IMR-90 (cell line): ENCODE results near the gene IL1A. TPM values are rescaled to one million over a fixed set of nuclear protein-coding genes. Genes with fewer than 3 reads are reported as not detected.

Experiments
- ATAC-seq: fragments of 200-7000 bp; cut with Tn5 transposase; 2 replicates; pipeline ENCODE4 v1.9.1; 2020; ENCODE audit warnings: low read depth, mild to moderate bottlenecking, moderate library complexity
- BruUV-seq: library from RNA; stranded (reverse); fragments of 400-500 nt; replicated peaks from 2 replicates; lab custom pipeline; 2021; lab: Mats Ljungman, UMichigan
- CTCF ChIA-PET: fragments of 300-600 bp; formaldehyde crosslinking; extraction: SDS; loops from one replicate; lab custom pipeline; 2021; ENCODE audit warnings: antibody characterized with exemption; lab: Yijun Ruan, JAX
- POLR2A ChIA-PET: fragments of 300-600 bp; sonication (Branson Sonifier 250); formaldehyde crosslinking; loops from one replicate; lab custom pipeline; 2022; ENCODE audit warnings: antibody characterized with exemption; ENCODE audit not compliant: unreplicated experiment; lab: Charles Lee
- DNase-seq: peaks from one replicate; pipeline ENCODE4 v3.0.0; 2013
- H2AFZ ChIP-seq: replicated peaks from 2 replicates; pipeline ENCODE3; 2013; ENCODE audit warnings: low read length, mild to moderate bottlenecking; ENCODE audit not compliant: poor library complexity
- H2AK5ac ChIP-seq: 2 replicates; pipeline ENCODE4 v1.6.1; 2013; ENCODE audit warnings: low read depth, low read length, inconsistent platforms
- H2AK9ac ChIP-seq: replicated peaks from 2 replicates; pipeline ENCODE3; 2013; ENCODE audit warnings: mild to moderate bottlenecking, low read depth, low read length, moderate library complexity; ENCODE audit not compliant: poor library complexity
- H2BK120ac ChIP-seq: 2 replicates; pipeline ENCODE4 v1.6.1; 2013; ENCODE audit warnings: low read depth, low read length, inconsistent platforms
- H2BK15ac ChIP-seq: 3 replicates; pipeline ENCODE4 v1.6.1; 2013; ENCODE audit warnings: low read depth, low read length, inconsistent platforms
- H2BK20ac ChIP-seq: 2 replicates; pipeline ENCODE4 v1.6.1; 2013; ENCODE audit warnings: low read depth, mild to moderate bottlenecking, inconsistent platforms, low read length, moderate library complexity
- H2BK5ac ChIP-seq: 2 replicates; pipeline ENCODE4 v1.6.1; 2013; ENCODE audit warnings: mild to moderate bottlenecking, low read depth, low read length, inconsistent platforms; ENCODE audit not compliant: poor library complexity, severe bottlenecking
- H3K14ac ChIP-seq: replicated peaks from 2 replicates; pipeline ENCODE4 v1.6.1; 2013; ENCODE audit warnings: low read depth, low read length, inconsistent platforms
- H3K18ac ChIP-seq: 2 replicates; pipeline ENCODE4 v1.6.1; 2013; ENCODE audit warnings: low read depth, low read length, control low read depth
- H3K23ac ChIP-seq: 2 replicates; pipeline ENCODE4 v1.6.1; 2013; ENCODE audit warnings: low read depth, low read length, inconsistent platforms
- H3K27ac ChIP-seq: 2 replicates; pipeline ENCODE4 v1.5.1; 2013; ENCODE audit warnings: mild to moderate bottlenecking, control low read depth, low read length; ENCODE audit not compliant: insufficient read depth
- H3K27me3 ChIP-seq: 2 replicates; pipeline ENCODE4 v1.6.1; 2013; ENCODE audit warnings: low read length; ENCODE audit not compliant: control insufficient read depth, insufficient read depth
- H3K36me3 ChIP-seq: 2 replicates; pipeline ENCODE4 v1.6.1; 2013; ENCODE audit warnings: low read length, mixed read lengths; ENCODE audit not compliant: control insufficient read depth, insufficient read depth
- H3K4ac ChIP-seq: 2 replicates; pipeline ENCODE4 v1.6.1; 2013; ENCODE audit warnings: low read depth, low read length, inconsistent platforms
- H3K4me1 ChIP-seq: 2 replicates; pipeline ENCODE4 v1.6.1; 2013; ENCODE audit warnings: low read length, mixed read lengths; ENCODE audit not compliant: control insufficient read depth, insufficient read depth
- H3K4me2 ChIP-seq: 2 replicates; pipeline ENCODE4 v1.6.1; 2013; ENCODE audit warnings: low read depth, mild to moderate bottlenecking, control low read depth, low read length, moderate library complexity
- H3K4me3 ChIP-seq: 2 replicates; pipeline ENCODE4 v1.5.1; 2013; ENCODE audit warnings: low read depth, mild to moderate bottlenecking, control low read depth, low read length, moderate library complexity; ENCODE audit not compliant: insufficient read depth
- H3K56ac ChIP-seq: 2 replicates; pipeline ENCODE4 v1.6.1; 2013; ENCODE audit warnings: low read length, inconsistent platforms; ENCODE audit not compliant: insufficient read depth; ENCODE audit errors: extremely low read depth
- H3K79me1 ChIP-seq, 2 experiments: 2 replicates each; pipeline ENCODE4 v1.6.1; 2013; ENCODE audit warnings: low read length in 2 of 2, inconsistent platforms in 1 of 2, low read depth in 1 of 2
- H3K9ac ChIP-seq: 2 replicates; pipeline ENCODE4 v1.6.1; 2013; ENCODE audit warnings: low read depth, low read length, control low read depth
- H3K9me1 ChIP-seq: 2 replicates; pipeline ENCODE4 v1.6.1; 2013; ENCODE audit warnings: low read length, inconsistent platforms; ENCODE audit not compliant: insufficient read depth
- H3K9me3 ChIP-seq: 2 replicates; pipeline ENCODE4 v1.6.1; 2013; ENCODE audit warnings: low read length; ENCODE audit not compliant: control insufficient read depth, insufficient read depth
- H4K20me1 ChIP-seq: 2 replicates; pipeline ENCODE4 v1.6.1; 2013; ENCODE audit warnings: low read length, inconsistent platforms; ENCODE audit not compliant: insufficient read depth
- H4K5ac ChIP-seq: 2 replicates; pipeline ENCODE4 v1.6.1; 2013; ENCODE audit warnings: mild to moderate bottlenecking, low read depth, low read length, control low read depth
- H4K8ac ChIP-seq, 2 experiments: 2 replicates each; pipeline ENCODE4 v1.6.1; 2013; ENCODE audit warnings: low read depth in 2 of 2, low read length in 2 of 2, control low read depth in 1 of 2, inconsistent platforms in 1 of 2
- H4K91ac ChIP-seq: 2 replicates; pipeline ENCODE4 v1.6.1; 2013; ENCODE audit warnings: low read depth, low read length, inconsistent platforms; ENCODE audit not compliant: insufficient read depth
- CEBPB ChIP-seq: IDR thresholded peaks from 2 replicates; pipeline ENCODE4 v1.6.1; 2012; ENCODE audit warnings: low read depth, low read length, improper control_type of control experiment
- RFX5 ChIP-seq: IDR thresholded peaks from 2 replicates; pipeline ENCODE4 v1.8.0; 2012; ENCODE audit warnings: low read depth, mild to moderate bottlenecking, low read length, moderate library complexity
- USF2 ChIP-seq: fragments of 150-350 bp; IDR thresholded peaks from 2 replicates; pipeline ENCODE4 v1.6.1; 2017; ENCODE audit warnings: mild to moderate bottlenecking, antibody characterized with exemption, low read length, low read depth
- WGBS, 2 experiments: methylation state at CpG; one replicate each; pipeline versions ENCODE4 v1.1.5 to v1.1.7; 2013; ENCODE audit warnings: missing lambda C conversion rate in 2 of 2; ENCODE audit not compliant: insufficient read length in 1 of 2; ENCODE audit errors: extremely low coverage in 2 of 2; 5-methylcytosine and 5-hydroxymethylcytosine counted together
- dilution Hi-C: fragments of 300-500 bp; cut with HindIII; formaldehyde crosslinking; loops from one replicate; pipeline ENCODE4 v1.14.3; 2018; ENCODE audit warnings: low sequenced_read_pairs; ENCODE audit not compliant: unreplicated experiment
- in situ Hi-C: fragments of 300-500 bp; cut with MboI; formaldehyde crosslinking; loops from 3 replicates; pipeline ENCODE4 v1.14.3; 2019; ENCODE audit warnings: low sequenced_read_pairs, inconsistent platforms, mixed read lengths
- intact Hi-C: fragments of 100-400 bp; cut with micrococcal nuclease; formaldehyde crosslinking; loops from 2 replicates; pipeline ENCODE4 v1.10.0; 2022
- polyA plus RNA-seq, 3 experiments: library from polyadenylated mRNA; depleted of rRNA; stranded (reverse); fragments of >200 nt; gene quantifications; 2 replicates each; pipeline ENCODE4 v1.2.3, GENCODE V29; 2012; ENCODE audit warnings: low replicate concordance in 1 of 3
- total RNA-seq: library from RNA; depleted of rRNA; stranded (reverse); fragments of >200 nt; gene quantifications from 2 replicates; pipeline ENCODE4 v1.2.3, GENCODE V29; 2012

IL1A gene
- total and polyA plus RNA-seq, 2 of the 4 experiments (the other 2 are of a cell fraction): 0.48 to 1.1 TPM

- intact Hi-C loops (no loop called here), dilution Hi-C loops (no loop called here), in situ Hi-C loops (no loop called here)
- 88% methylated on average over 1 of the region's 5 CpGs; no CpG with 5 or more reads in 1 of the 2 experiments for WGBS, 2 experiments
- Histone ChIP-seq H2AFZ (no peak overlapping the region), H2AK9ac (no peak overlapping the region), H3K27ac (no peak overlapping the region), H3K36me3 (no peaks in the 10 kb centered on the region), H2BK5ac (no peak overlapping the region), H3K4ac (no peak overlapping the region), H3K27me3 (no peaks in the 10 kb centered on the region), H3K56ac (no peak overlapping the region), H4K5ac (no peak overlapping the region), H2AK5ac (no peak overlapping the region), H3K4me3 (no peak overlapping the region), H3K79me1 (0 out of 4 replicates have a peak, but pooled peaks cover 0 to 3% of the 10 kb centered on the region in 2 experiments), H3K4me1 (peaks cover 5% of the 10 kb centered on the region; the same call in 1 of the 2 replicates), H3K9me1 (peaks cover 4% of the 10 kb centered on the region), H3K9ac (no peak overlapping the region), H2BK20ac (no peak overlapping the region), H3K18ac (no peak overlapping the region), H3K4me2 (no peak overlapping the region), H3K23ac (no peak overlapping the region), H3K9me3 (peaks cover 6% of the 10 kb centered on the region), H4K91ac (no peak overlapping the region), H4K8ac (no peak overlapping the region), H2BK120ac (no peak overlapping the region), H2BK15ac (no peak overlapping the region), H4K20me1 (no peaks in the 10 kb centered on the region), H3K14ac (no peak overlapping the region)
- no peak for TF ChIP-seq USF2
- TF ChIP-seq RFX5: no peak
- TF ChIP-seq CEBPB: no peak
- DNase-seq: no peak
- ChIA-PET CTCF (interaction anchor here (0.6 kb wide), 1 partner anchor 34 kb away, joined by 3 read pairs; no protein-coding TSS in a partner anchor), POLR2A (no interaction called here)
- ATAC-seq: no peak
- no TSS peak for BruUV-seq
Measured at GRCh38 chr2:112790305-112790704, 6.0 kb upstream of the IL1A start.
